Measurements from ENCODE around the gene WNK2. TPM values are rescaled to one million over a fixed set of nuclear protein-coding genes. Genes with fewer than 3 reads are reported as not detected.

WNK2 gene
- total RNA-seq, 1 donor from 2014 or later, result 1.9 TPM

DNA sequence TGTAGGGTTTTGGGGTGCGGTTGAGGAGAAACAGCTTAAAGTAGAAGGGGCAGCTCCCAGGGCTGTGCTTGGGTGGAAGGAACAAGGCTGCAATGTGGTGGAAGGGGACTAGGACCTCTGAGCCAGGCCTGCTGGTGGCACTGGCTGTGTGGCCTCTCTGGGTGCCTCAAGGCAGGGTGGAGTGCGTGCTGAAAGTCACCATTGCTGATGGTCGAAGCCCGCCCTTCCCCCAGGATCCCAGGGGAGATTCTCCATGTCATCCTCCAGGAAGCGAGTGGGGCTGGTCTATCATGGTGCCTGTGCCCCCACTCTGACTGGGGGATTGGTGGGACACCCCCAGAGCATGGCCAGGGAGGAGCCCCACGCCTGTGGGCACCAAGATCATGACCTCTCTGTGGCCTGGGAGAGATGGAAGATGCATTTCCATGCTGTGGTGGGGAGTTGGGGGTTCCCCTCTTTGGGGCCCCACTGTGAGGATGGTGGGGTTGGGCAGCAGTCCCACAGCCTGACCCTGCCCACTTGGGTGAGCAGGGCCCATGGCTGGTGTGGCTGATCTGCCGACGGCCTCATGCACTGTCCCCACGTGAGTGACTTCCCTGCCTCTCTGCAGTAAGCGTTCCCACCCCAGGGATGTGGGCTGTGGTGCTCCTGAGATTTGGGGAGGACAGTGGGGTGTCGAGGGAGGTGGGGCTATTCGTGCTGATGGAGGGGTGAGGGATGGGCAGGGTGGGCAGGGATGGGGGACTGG, 25.8 kb downstream of the WNK2 start:
- Mint-ChIP-seq H3K9me3 (ENCODE audit: unreplicated experiment) (no peaks in the 10 kb centered on the region), H3K36me3 (ENCODE audit: low read depth, unreplicated experiment) (no peaks in the 10 kb centered on the region), H3K4me3 (ENCODE audit: unreplicated experiment) (no peak overlapping the region), H3K4me1 (ENCODE audit: low read depth, unreplicated experiment) (no peaks in the 10 kb centered on the region), H3K27ac (ENCODE audit: unreplicated experiment) (no peak overlapping the region), H3K27me3 (ENCODE audit: low read depth, unreplicated experiment) (peaks cover 14% of the 10 kb centered on the region)
- FAIRE-seq, result no peak
- no peaks in the 10 kb centered on the region for H4K20me1 ChIP-seq (ENCODE audit: insufficient read depth, low read length)
- no peak overlapping the region for H3K27ac ChIP-seq (ENCODE audit: low read depth, low read length)
- H3K9ac ChIP-seq (ENCODE audit: low read length), result no peak overlapping the region
- H3K9me3 ChIP-seq (ENCODE audit: insufficient read depth, low read depth, low read length), result no peaks in the 10 kb centered on the region
- H3K27me3 ChIP-seq (ENCODE audit: insufficient read depth, low read length), result no peaks in the 10 kb centered on the region
- H3K79me2 ChIP-seq (ENCODE audit: insufficient read depth, low read length), result no peaks in the 10 kb centered on the region
- TF ChIP-seq, protein P1, sequence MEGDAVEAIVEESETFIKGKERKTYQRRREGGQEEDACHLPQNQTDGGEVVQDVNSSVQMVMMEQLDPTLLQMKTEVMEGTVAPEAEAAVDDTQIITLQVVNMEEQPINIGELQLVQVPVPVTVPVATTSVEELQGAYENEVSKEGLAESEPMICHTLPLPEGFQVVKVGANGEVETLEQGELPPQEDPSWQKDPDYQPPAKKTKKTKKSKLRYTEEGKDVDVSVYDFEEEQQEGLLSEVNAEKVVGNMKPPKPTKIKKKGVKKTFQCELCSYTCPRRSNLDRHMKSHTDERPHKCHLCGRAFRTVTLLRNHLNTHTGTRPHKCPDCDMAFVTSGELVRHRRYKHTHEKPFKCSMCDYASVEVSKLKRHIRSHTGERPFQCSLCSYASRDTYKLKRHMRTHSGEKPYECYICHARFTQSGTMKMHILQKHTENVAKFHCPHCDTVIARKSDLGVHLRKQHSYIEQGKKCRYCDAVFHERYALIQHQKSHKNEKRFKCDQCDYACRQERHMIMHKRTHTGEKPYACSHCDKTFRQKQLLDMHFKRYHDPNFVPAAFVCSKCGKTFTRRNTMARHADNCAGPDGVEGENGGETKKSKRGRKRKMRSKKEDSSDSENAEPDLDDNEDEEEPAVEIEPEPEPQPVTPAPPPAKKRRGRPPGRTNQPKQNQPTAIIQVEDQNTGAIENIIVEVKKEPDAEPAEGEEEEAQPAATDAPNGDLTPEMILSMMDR (IDR thresholded peaks at IDR 0.05; ENCODE audit: insufficient read depth, low read depth, low read length), result no peak
- no peak for TF ChIP-seq EZH2 (IDR thresholded peaks at IDR 0.05; ENCODE audit: insufficient read depth, low read length)
- H3K4me2 ChIP-seq (ENCODE audit: low read length), result no peak overlapping the region
- H2AFZ ChIP-seq (ENCODE audit: low read depth, low read length), result no peak overlapping the region
- no peak overlapping the region for H3K4me3 ChIP-seq (ENCODE audit: insufficient read depth, low read depth, low read length)
- no peaks in the 10 kb centered on the region for H3K4me1 ChIP-seq (ENCODE audit: insufficient read depth, low read length)
- no peaks in the 10 kb centered on the region for H3K36me3 ChIP-seq (ENCODE audit: insufficient read depth, low read length)
- DNase-seq (ENCODE audit: low read depth), result no peak

DNA sequence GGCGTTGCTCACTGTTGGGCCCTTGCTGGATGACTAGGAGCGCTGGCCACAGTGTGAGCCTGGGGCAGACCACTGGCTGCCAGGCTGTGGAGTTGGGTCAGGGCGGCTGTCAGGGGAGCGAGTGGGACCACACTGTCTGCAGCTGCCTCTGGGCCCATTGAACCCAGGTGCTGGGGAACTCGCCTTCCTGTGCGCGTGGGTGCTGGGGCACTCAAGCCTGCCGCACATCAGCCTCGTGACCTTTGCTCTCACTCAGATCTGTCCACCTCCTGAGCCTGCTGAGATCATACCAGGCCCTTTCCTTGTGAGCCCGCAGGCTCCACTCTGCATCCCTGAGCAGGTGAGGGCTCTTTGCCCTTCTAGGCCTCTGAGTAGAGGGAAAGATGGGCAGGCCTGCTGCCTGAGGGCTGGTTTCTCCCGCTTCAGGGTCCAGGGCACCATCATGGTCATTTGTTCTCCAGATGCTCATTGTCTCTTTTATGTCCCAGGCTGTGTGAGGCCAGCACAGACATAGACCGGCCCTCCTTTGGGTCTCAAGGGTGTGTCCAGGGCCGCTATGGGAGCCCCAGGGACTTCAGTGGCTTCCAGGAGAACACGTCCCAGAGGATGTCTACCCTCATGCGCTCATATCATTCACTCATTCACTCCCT, 26.5 kb downstream of the WNK2 start:
- H3K27ac Mint-ChIP-seq (ENCODE audit: unreplicated experiment), result no peak overlapping the region
- Histone ChIP-seq H3K4me2 (ENCODE audit: low read length) (no peak overlapping the region), H4K20me1 (ENCODE audit: insufficient read depth, low read length) (no peaks in the 10 kb centered on the region), H3K79me2 (ENCODE audit: insufficient read depth, low read length) (no peaks in the 10 kb centered on the region), H3K36me3 (ENCODE audit: insufficient read depth, low read length) (no peaks in the 10 kb centered on the region), H3K4me3 (ENCODE audit: insufficient read depth, low read depth, low read length) (no peak overlapping the region), H3K27ac (ENCODE audit: low read depth, low read length) (no peak overlapping the region), H3K9me3 (ENCODE audit: insufficient read depth, low read depth, low read length) (no peaks in the 10 kb centered on the region), H3K9ac (ENCODE audit: low read length) (no peak overlapping the region), H3K4me1 (ENCODE audit: insufficient read depth, low read length) (no peaks in the 10 kb centered on the region), H3K27me3 (ENCODE audit: insufficient read depth, low read length) (no peaks in the 10 kb centered on the region), H2AFZ (ENCODE audit: low read depth, low read length) (no peak overlapping the region)
- peaks cover 3% of the 10 kb centered on the region for H3K9me3 Mint-ChIP-seq (ENCODE audit: unreplicated experiment)
- peaks cover 11% of the 10 kb centered on the region for H3K27me3 Mint-ChIP-seq (ENCODE audit: low read depth, unreplicated experiment)
- no peaks in the 10 kb centered on the region for H3K4me1 Mint-ChIP-seq (ENCODE audit: low read depth, unreplicated experiment)
- H3K4me3 Mint-ChIP-seq (ENCODE audit: unreplicated experiment), result no peak overlapping the region
- TF ChIP-seq, protein P1 (IDR thresholded peaks at IDR 0.05; ENCODE audit: insufficient read depth, low read depth, low read length), result no peak
- TF ChIP-seq EZH2 (IDR thresholded peaks at IDR 0.05; ENCODE audit: insufficient read depth, low read length), result no peak
- no peaks in the 10 kb centered on the region for H3K36me3 Mint-ChIP-seq (ENCODE audit: low read depth, unreplicated experiment)
- DNase-seq (ENCODE audit: low read depth), result no peak
- no peak for FAIRE-seq
